HPDE6-E6E7 (cell line): ENCODE results near the gene NOXA1.
"Not testable (repeated sequence)": the region's sequence is repeated elsewhere in the genome, so short reads cannot be mapped to it uniquely, and the experiment has no call there.

Source experiments
- DNase-seq: peaks from one replicate; pipeline ENCODE4 v3.0.0; 2011; ENCODE audit warnings: missing footprints; ENCODE audit errors: extremely low spot score

NOXA1 gene

DNA sequence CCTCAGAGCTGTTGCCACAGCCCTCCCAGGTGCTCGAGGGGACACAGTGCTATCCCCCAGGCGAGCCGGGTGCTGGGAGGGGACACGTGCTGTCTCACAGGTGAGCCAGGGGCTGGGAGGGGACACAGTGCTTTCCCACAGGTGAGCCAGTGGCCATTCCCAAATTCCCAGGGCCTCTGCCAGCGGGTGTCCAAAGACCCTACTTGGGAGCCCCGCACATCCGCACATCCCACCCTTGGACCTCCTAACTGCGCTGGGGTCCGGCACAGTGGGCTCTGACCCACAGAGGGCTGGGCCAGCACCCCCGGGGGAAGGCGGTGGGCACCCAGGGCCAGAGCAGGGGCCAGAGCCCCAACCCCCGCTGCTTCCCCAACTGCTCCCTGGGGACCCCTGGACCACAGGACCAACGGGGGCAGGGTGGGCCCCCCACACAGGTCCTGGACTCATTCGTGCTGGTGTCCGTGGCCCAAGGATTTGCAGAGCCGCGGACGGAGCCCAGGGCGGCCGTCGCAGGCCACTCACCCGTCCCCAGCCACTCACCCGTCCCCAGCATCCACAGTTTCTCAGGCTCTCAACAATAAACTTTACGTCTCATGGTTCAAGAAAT, 18.1 kb upstream of the NOXA1 start:
- no peak for DNase-seq

DNA sequence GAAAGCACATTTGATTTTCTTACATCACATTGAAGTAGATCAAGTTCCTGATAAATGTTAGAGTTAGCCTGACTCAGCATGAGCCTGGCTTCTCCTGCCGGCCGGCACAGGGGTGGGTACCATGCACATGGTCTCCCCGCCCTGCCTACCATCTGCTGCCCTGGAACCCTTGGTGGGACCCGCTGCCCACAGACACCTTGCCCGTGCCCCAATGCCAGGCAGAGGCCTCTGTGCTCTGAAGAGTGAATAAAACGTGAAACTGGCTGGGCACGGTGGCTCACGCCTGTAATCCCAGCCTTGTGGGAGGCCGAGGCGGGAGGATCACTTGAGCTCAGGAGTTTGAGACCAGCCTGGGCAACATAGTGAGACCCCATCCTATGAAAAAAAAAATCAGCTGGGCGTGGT, 17.5 kb upstream of the NOXA1 start:
- DNase-seq = no peak

GRCh38 chr9:137406085-137406760, 17.0 kb upstream of the NOXA1 start:
- DNase-seq = no peak

DNA sequence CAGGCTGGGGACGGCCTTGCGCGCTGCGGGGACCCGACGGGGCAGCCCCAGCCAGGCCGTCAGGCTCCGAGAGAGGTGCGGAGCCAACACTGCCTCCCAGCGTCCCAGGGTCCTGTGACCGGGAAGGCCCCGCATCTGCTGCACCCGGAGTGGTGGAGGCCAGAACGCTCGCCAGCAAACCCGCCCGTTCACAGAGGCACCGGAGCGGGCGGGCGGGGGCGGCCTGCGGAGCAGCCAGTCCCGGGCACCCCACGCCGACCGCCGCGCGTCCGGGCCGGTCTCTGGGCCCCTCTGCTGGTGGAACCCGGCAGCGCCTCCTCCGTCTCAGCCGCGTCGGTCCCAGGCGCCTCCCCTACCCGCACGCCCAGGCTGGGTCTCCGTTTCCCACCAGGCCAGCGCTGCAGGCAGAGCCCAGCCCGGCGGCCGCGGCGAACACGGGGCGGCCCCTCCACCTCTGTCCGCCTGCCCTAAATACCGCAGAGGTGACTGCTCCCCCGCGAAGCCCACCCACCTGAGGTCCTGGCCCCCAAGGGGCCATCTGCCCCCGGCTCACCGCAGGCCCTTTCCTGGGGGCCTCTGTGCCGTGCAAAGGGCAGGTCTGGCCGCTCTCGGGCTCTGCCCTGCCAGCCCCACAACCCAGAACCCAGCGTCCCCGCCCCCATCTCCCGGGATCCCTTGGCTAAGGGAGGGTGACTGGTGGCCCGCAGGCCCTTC, 16.2 kb upstream of the NOXA1 start:
- peak; percentile 38 for DNase-seq

DNA sequence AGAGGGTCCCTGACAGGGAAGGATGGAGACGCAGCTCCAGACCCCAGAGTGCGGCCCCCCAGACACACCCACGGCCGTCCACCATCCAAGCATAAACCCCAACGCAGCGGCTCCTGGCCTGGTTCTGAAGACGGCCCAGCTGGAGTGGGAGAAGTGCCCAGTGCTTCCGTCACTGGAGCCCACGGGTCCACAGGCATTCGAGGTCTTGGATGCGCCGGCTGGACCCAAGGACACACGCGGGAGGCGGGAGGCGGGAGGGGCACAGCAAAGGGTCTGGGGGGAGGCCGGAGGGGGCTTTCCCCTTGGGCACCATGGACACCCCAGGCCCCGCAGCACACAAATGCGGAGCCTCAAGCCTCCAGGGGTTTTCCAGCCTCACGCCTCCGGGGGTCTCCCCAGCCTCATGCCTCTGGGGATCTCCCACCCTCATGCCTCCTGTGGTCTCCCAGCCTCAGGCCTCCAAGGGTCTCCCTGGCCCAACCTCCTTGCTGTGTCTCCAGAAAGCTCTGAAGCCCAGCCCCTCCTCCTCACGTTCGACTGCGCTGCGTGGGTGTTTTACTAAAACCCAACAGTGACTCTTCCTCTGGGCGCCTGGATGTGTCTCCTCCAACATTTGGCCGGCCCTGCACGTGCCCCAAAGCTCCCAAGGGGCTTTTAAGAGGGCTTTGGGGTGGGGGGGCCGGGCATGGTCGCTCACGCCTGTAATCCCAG, 15.4 kb upstream of the NOXA1 start:
- no peak for DNase-seq

GRCh38 chr9:137408651-137409405, 14.4 kb upstream of the NOXA1 start:
- DNase-seq = no peak

DNA sequence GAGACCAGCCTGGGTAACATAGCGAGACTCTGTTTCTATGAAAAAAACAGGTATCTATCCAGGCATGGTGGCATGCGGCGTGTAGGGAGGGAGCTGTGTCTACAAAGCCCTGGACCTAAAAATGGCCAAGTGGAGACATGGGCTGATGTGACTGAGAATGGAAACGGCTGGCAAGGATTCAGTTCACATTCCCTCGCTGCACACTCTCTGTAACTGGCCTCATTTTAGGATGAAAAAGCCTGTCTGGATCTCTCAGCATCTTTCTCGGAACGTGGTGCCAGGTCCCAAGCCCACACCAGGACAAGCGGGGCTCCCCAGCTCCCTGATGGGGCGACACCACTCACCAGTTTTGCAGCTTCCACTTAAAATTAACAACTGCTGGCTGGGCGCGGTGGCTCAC, 13.7 kb upstream of the NOXA1 start:
- DNase-seq = no peak

- not testable (repeated sequence) for DNase-seq
These were observed 12.8 kb upstream of the NOXA1 start for GRCh38 chr9:137410236-137410890.

DNA sequence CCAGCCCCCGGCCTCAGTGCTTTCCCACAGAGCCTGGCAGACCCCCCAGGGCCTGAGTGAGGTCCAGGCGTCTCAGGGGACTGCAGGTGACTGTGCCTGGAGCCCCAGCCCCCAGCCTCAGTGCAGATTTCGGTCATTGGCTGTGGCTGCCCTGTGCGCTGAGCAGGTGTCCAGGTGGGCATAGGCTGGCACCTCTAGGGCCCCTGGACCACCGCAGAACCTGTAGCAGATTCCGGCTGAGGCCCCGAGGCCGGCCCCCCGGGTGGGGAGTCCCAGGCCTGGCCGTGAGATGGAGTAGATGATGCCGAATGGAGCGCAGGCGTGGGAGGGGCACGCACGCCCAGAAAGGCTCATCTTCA, 12.3 kb upstream of the NOXA1 start:
- no peak for DNase-seq

DNA sequence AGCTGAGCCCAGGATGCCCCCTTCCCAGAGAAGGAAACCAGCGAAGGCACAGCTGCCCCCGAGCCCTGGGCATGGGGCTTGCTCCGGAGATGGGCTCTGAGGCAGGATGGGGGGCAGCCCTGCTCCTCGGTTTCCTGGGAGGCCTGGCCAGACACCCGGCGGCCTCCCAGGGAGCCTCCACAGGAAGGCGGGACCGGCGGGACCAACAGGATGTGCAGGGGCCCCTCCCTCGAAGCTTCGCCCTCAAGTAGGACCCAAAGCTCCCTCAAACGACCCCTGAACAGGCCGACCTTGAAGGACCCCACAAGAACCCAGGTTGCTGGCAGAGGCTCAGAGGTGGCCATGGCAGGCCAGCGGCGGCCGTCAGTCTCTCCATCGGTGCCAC, 11.9 kb upstream of the NOXA1 start:
- DNase-seq = no peak

GRCh38 chr9:137411645-137412380, 11.4 kb upstream of the NOXA1 start:
- DNase-seq = peak; percentile 87

DNA sequence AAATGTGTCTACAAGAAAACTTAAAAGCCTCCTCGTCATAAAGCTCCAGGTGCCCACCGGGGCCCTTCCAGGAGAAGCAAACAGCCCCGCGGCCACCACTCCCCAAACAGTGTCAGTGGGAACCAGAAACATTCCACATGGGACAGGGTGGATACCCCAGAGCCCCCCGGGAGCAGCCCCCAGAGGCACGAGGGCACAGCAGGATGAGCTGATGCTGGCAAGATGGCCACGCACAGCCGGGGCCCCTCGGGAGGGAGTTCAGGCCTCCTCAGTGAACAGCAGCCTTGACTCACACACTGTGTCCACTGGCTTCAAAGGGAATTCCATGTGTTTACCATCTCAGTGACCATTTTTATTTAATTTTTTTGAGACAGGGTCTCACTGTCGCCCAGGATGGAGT, 10.8 kb upstream of the NOXA1 start:
- no peak for DNase-seq

GRCh38 chr9:137415451-137415850, 7.7 kb upstream of the NOXA1 start:
- DNase-seq = no peak

DNA sequence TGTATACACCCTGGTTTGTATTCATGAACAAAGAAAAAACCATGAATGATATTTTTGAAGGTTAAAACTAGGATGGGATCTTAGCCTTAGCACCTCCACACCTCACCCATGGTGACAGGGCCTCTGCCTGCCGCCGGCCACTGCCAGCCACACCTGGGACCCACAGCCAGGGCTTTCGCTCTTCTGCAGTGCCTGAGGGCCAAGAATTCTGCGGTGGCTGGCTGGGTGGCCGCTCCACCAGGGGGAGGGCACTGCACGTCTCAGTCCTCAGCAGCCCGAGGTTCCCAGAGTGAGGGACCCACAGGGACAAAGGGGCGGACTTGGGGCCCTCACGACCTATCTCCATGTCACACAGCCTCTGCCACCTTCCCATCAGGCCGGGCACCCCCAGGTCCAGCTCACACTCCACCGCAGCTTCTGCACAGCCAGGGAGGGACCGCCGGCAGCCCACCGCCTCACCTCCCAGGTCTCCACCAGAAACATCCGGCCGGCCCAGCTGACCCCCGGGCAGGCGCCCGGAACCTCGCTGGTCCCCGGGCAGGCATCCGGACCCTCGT, 7.1 kb upstream of the NOXA1 start:
- DNase-seq = no peak

- DNase-seq = no peak
These were observed 6.5 kb upstream of the NOXA1 start for GRCh38 chr9:137416563-137417151.

- no peak for DNase-seq
These were observed 5.8 kb upstream of the NOXA1 start for GRCh38 chr9:137417161-137418021.

GRCh38 chr9:137421838-137422603, 1.2 kb upstream of the NOXA1 start:
- DNase-seq = no peak
